ENCODE data around the gene ZNF526.

The ZNF526 gene

GRCh38 chr19:42252365-42253244, 32.5 kb downstream of the ZNF526 start:
- no peaks in the 10 kb centered on the region for H3K9me3 ChIP-seq (ENCODE audit: control insufficient read depth, insufficient read depth, low read depth, low read length)
- H3K4me3 ChIP-seq (ENCODE audit: low read depth, low read length): peak overlapping the region; percentile 83
- H3K36me3 ChIP-seq (ENCODE audit: control insufficient read depth in 2 of 2, insufficient read depth in 1 of 2, low read length in 2 of 2): peaks cover 7 to 20% of the 10 kb centered on the region in 2 experiments; a peak in 2 of 3 replicates
- ChIA-PET CTCF (interaction anchor here (2.1 to 11.8 kb wide), 2 partner anchors 27 to 144 kb away, joined by 7 to 276 read pairs; no protein-coding TSS in a partner anchor), POLR2A (interaction anchor here (0.6 to 13.9 kb wide), 4 partner anchors 9 to 449 kb away, joined by 3 to 242 read pairs (median 18); partner anchors contain the start of gene GSK3A)
- peaks cover 34% of the 10 kb centered on the region for H3K4me1 ChIP-seq (ENCODE audit: control insufficient read depth, insufficient read depth, low read length)
- peak overlapping the region; percentile 87 for H3K27ac ChIP-seq (ENCODE audit: extremely low read depth, low read depth, low read length)
- TF ChIP-seq ZNF514 (tag by site-specific recombination; IDR thresholded peaks at IDR 0.05): no peak
- TF ChIP-seq ZNF202 (tag by site-specific recombination; IDR thresholded peaks at IDR 0.05; ENCODE audit: borderline replicate concordance): no peak
- no peak for TF ChIP-seq ZNF548 (tag by site-specific recombination; IDR thresholded peaks at IDR 0.05)
- peak; percentile 4; the same call in 1 of the 2 replicates for TF ChIP-seq ZNF146 (tag by site-specific recombination; IDR thresholded peaks at IDR 0.05)
- TF ChIP-seq RBAK (tag by site-specific recombination; IDR thresholded peaks at IDR 0.05): no peak
- no peak for TF ChIP-seq ZNF155 (tag by site-specific recombination; IDR thresholded peaks at IDR 0.05)
- TF ChIP-seq ZSCAN30 (tag by site-specific recombination; IDR thresholded peaks at IDR 0.05): 0 out of 2 replicates have a peak, but pooled peaks have one; percentile 34
- TF ChIP-seq ZBTB10 (tag by site-specific recombination; IDR thresholded peaks at IDR 0.05): 0 out of 2 replicates have a peak, but pooled peaks have one; percentile 45
- TF ChIP-seq ZNF335 (tag by site-specific recombination; conservative IDR thresholded peaks at IDR 0.05): peak; percentile 86
- TF ChIP-seq ZNF624 (tag by site-specific recombination; IDR thresholded peaks at IDR 0.05): no peak
- peak; percentile 9 for TF ChIP-seq GLIS2 (tag by site-specific recombination; IDR thresholded peaks at IDR 0.05)
- no peak for TF ChIP-seq SALL2 (tag by site-specific recombination; IDR thresholded peaks at IDR 0.05; ENCODE audit: borderline replicate concordance)
- TF ChIP-seq ZNF777 (tag by site-specific recombination; IDR thresholded peaks at IDR 0.05; ENCODE audit: borderline replicate concordance): no peak
- no peak for TF ChIP-seq PRDM6 (tag by site-specific recombination; IDR thresholded peaks at IDR 0.05)
- no peak for TF ChIP-seq ZNF837 (tag by site-specific recombination; IDR thresholded peaks at IDR 0.05)
- TF ChIP-seq ZNF561 (tag by site-specific recombination; IDR thresholded peaks at IDR 0.05; ENCODE audit: borderline replicate concordance): no peak
- TF ChIP-seq ZSCAN4 (tag by site-specific recombination; IDR thresholded peaks at IDR 0.05): no peak
- no peak for TF ChIP-seq ZNF510 (tag by site-specific recombination; IDR thresholded peaks at IDR 0.05; ENCODE audit: insufficient replicate concordance)
- TF ChIP-seq KLF9 (tag by site-specific recombination; IDR thresholded peaks at IDR 0.05; ENCODE audit: low read depth): no peak
- TF ChIP-seq ZXDB (tag by site-specific recombination; IDR thresholded peaks at IDR 0.05): no peak
- no peak for TF ChIP-seq SETDB1 (IDR thresholded peaks at IDR 0.05; ENCODE audit: insufficient read length, low read length)
- no peak for TF ChIP-seq PRDM1 (tag by site-specific recombination; IDR thresholded peaks at IDR 0.05)
- peak; percentile 85; the same call in 1 of the 2 replicates for TF ChIP-seq ZBTB21 (tag by site-specific recombination; IDR thresholded peaks at IDR 0.05)
- peak; percentile 92 for TF ChIP-seq ZFP69B (tag by site-specific recombination; IDR thresholded peaks at IDR 0.05)
- no peak; the same call in 1 of the 2 replicates for TF ChIP-seq GLIS1 (tag by site-specific recombination; IDR thresholded peaks at IDR 0.05)
- TF ChIP-seq ZBTB11 (tag by site-specific recombination; conservative IDR thresholded peaks at IDR 0.05; ENCODE audit: low read depth): no peak; the same call in 1 of the 2 replicates
- no peak for TF ChIP-seq ZFP3 (tag by site-specific recombination; IDR thresholded peaks at IDR 0.05; ENCODE audit: low read depth)
- TF ChIP-seq ZBTB17 (tag by site-specific recombination; IDR thresholded peaks at IDR 0.05): no peak
- TF ChIP-seq ZSCAN23 (tag by site-specific recombination; IDR thresholded peaks at IDR 0.05): no peak

All from HEK293 (cell line).